Measurements from ENCODE around the gene ZNRF1. TPM values are rescaled to one million over a fixed set of nuclear protein-coding genes. Genes with fewer than 3 reads are reported as not detected.

Gene ZNRF1
- total RNA-seq, 1 donor from 2014 or later, result 31.3 TPM

DNA sequence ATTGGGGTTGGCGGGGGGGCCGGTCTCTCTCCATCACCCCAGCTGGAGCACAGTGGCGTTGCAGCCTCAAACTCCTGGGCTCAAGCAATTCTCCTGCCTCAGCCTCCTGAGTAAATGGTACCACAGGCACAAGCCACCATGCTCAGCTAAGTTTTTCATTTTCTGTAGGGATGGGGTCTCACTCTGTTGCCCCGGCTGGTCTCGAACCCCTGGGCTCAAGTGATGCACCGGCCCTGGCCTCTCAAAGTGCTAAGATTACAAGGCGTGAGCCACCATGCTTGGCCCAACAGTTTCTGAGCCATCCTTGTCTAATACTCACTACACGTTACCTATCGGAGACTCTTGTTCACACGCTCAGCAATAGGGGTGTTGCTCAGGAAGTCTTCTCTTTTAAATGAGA lies 25.5 kb upstream of the ZNRF1 start:
- Histone ChIP-seq H3K4me3 (ENCODE audit: low read depth, low read length) (no peak overlapping the region), H3K27me3 (ENCODE audit: control insufficient read depth, insufficient read depth, low read length) (no peaks in the 10 kb centered on the region), H3K36me3 (ENCODE audit: control insufficient read depth, insufficient read depth, low read length) (no peaks in the 10 kb centered on the region)
- DNase-seq (ENCODE audit: low read depth), result no peak
- TF ChIP-seq, protein P1, sequence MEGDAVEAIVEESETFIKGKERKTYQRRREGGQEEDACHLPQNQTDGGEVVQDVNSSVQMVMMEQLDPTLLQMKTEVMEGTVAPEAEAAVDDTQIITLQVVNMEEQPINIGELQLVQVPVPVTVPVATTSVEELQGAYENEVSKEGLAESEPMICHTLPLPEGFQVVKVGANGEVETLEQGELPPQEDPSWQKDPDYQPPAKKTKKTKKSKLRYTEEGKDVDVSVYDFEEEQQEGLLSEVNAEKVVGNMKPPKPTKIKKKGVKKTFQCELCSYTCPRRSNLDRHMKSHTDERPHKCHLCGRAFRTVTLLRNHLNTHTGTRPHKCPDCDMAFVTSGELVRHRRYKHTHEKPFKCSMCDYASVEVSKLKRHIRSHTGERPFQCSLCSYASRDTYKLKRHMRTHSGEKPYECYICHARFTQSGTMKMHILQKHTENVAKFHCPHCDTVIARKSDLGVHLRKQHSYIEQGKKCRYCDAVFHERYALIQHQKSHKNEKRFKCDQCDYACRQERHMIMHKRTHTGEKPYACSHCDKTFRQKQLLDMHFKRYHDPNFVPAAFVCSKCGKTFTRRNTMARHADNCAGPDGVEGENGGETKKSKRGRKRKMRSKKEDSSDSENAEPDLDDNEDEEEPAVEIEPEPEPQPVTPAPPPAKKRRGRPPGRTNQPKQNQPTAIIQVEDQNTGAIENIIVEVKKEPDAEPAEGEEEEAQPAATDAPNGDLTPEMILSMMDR (IDR thresholded peaks at IDR 0.05; ENCODE audit: insufficient read depth, low read length, poor library complexity, severe bottlenecking), result no peak

DNA sequence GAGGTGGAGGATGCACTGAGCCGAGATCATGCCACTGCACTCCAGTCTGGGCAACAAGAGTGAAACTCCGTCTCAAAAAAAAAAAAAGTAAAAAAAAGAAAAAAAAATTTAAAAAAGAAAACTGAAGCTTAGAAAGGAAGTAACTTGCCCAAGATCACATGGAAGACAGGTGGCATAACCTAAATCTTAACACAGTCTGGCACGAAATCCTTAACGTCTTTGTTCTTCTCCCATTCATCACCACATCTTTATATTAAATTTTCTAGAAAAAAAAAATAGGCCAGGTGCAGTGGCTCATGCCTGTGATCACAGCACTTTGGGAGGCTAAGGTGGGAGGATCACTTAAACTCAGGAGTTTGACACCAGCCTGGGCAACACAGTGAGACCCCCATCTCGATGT lies 23.2 kb upstream of the ZNRF1 start:
- Histone ChIP-seq H3K27me3 (ENCODE audit: control insufficient read depth, insufficient read depth, low read length) (no peaks in the 10 kb centered on the region), H3K36me3 (ENCODE audit: control insufficient read depth, insufficient read depth, low read length) (no peaks in the 10 kb centered on the region), H3K4me3 (ENCODE audit: low read depth, low read length) (no peak overlapping the region)
- no peak for DNase-seq (ENCODE audit: low read depth)
- TF ChIP-seq, protein P1 (IDR thresholded peaks at IDR 0.05; ENCODE audit: insufficient read depth, low read length, poor library complexity, severe bottlenecking), result no peak

DNA sequence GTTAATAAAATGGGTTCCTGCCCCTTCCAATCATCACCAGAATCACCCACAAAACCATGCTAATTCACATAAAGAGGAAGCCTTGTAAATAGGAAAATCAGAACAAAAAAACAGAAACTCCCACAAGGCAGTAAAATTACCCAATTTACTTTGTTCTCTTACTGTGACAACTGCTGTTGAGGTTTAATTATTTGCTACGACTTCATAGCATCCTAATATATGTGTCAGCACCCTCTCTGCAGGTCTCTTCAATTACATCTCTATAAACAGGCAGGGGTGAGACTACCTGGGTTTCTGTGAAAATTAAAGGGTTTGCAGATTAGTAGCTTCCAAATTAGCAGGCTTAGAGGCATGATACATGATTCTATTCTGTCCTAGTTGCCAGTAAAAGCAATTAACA lies 16.6 kb upstream of the ZNRF1 start:
- no peak overlapping the region for H3K4me3 ChIP-seq (ENCODE audit: low read depth, low read length)
- H3K36me3 ChIP-seq (ENCODE audit: control insufficient read depth, insufficient read depth, low read length), result no peaks in the 10 kb centered on the region
- H3K27me3 ChIP-seq (ENCODE audit: control insufficient read depth, insufficient read depth, low read length), result no peaks in the 10 kb centered on the region
- no peak for DNase-seq (ENCODE audit: low read depth)
- TF ChIP-seq, protein P1 (IDR thresholded peaks at IDR 0.05; ENCODE audit: insufficient read depth, low read length, poor library complexity, severe bottlenecking), result no peak

DNA sequence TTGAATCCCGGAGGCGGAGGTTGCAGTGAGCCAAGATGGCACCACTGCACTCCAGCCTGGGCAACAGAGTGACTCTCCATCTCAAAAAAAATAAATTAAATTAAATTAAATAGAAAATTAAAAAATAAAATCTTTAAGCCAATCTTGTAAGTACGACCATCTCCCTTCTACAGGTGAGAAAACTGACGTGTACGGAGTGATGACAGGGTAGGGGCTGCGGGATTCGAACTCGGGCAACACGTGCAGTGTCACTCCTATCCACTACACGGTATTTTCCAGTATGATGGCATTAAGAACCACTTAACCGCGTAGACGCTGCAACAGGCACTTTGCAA lies 14.7 kb upstream of the ZNRF1 start:
- Histone ChIP-seq H3K27me3 (ENCODE audit: control insufficient read depth, insufficient read depth, low read length) (no peaks in the 10 kb centered on the region), H3K36me3 (ENCODE audit: control insufficient read depth, insufficient read depth, low read length) (no peaks in the 10 kb centered on the region)
- TF ChIP-seq, protein P1 (IDR thresholded peaks at IDR 0.05; ENCODE audit: insufficient read depth, low read length, poor library complexity, severe bottlenecking), result no peak

DNA sequence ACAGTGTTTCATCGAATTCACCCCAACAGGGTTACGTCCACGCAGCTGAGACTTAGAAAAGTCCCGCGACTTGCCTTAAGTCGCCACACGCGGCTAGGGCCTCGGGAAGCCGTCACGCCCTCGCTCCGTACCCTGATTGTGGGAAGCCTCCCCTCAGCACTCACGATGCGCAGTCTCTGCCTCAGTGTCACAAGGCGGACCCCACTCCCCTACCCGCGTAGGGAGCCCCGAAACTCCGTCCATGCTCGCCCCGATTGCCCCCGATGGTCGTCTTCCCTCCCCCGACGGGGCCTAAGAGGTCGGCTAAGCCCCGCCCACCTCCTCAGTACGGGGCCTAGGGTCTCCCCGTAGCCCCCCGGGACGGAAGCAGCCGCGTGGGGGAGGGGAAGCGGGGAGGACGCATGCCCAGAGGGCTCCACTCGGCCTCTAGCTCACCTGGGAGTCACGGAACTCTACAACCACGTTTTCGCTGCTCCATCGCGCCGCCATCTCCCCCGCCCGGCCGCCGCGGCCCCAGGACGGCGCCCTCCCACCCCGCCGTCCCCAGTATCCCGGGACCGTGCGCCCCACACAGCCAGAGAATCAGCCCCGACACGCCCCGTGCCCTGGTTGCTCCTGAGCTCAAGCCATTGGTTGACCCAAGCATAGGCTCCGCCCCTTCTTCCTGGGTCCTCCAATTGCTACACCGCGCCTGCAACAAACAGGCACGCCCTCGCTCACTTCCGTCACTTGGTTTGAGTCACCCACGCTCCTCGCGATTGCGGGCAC lies 14.1 kb upstream of the ZNRF1 start, which contains the start of gene WDR59:
Gene WDR59 (minus strand): TSS at position 595 of the 768 bp plus-strand sequence. CDS start 106 bp downstream, at position 489.
- DNase-seq (ENCODE audit: low read depth), result peak; percentile 98
- Histone ChIP-seq H3K36me3 (ENCODE audit: control insufficient read depth, insufficient read depth, low read length) (no peaks in the 10 kb centered on the region), H3K4me3 (ENCODE audit: low read depth, low read length) (peak within 1 kb of the TSS; percentile 98), H3K27me3 (ENCODE audit: control insufficient read depth, insufficient read depth, low read length) (no peaks in the 10 kb centered on the region)
- TF ChIP-seq, protein P1 (IDR thresholded peaks at IDR 0.05; ENCODE audit: insufficient read depth, low read length, poor library complexity, severe bottlenecking), result no peak

More for the DNA sequence above, 14.7 kb upstream of the ZNRF1 start:
- peak overlapping the region; percentile 98 for H3K4me3 ChIP-seq (ENCODE audit: low read depth, low read length)
- DNase-seq (ENCODE audit: low read depth), result no peak

Data from kidney epithelial cell (primary cell).